ENCODE measurements around the gene MGST1.
"Not testable (repeated sequence)": the region's sequence is repeated elsewhere in the genome, so short reads cannot be mapped to it uniquely, and the experiment has no call there.

Gene MGST1

GRCh38 chr12:16352481-16352880 is 5.0 kb downstream of the MGST1 start:
- no peak for DNase-seq

DNA sequence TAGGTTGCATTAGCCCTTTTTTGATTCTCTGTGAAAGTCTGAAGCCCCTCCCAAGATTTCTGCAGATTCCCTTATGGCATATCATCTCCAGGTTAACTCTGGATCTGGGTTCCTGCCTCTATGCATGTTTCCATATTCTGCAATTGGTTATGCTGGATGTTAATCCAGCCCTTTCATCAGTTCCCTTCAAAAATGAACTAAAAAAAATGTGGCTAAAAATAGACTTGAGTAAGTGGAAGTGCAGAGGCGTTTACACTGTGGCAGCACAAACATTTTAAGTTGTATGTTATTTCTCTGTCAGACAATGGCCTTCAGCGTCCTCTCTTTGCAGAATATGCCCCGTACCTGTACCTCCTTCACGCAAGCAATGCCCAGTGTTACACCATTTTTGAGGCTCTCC is 11.4 kb downstream of the MGST1 start:
- DNase-seq: no peak

GRCh38 chr12:16359512-16360491 is 12.4 kb downstream of the MGST1 start:
- DNase-seq: no peak

GRCh38 chr12:16361142-16361783 is 13.8 kb downstream of the MGST1 start:
- DNase-seq: no peak

GRCh38 chr12:16362550-16362949 is 15.1 kb downstream of the MGST1 start:
- no peak for DNase-seq

DNA sequence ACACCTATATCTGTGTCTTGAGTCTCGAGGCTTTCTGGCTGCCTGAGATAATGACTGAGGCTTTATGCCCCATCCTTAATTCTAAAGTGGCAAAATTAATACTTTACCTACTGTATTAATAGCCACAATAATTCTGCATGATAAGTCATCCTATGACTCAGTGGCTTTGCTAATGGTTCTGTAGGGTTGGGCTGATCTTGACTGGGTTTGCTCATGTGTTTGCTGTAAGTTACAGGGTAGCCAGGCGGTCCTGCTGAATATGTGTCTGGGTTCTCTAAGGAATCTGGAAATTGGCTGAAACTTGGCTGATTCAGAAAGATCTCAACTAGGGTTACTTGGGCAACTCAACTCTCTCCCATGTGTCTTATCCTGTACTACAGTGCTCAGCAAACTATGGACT is 21.7 kb downstream of the MGST1 start:
- no peak for DNase-seq

DNA sequence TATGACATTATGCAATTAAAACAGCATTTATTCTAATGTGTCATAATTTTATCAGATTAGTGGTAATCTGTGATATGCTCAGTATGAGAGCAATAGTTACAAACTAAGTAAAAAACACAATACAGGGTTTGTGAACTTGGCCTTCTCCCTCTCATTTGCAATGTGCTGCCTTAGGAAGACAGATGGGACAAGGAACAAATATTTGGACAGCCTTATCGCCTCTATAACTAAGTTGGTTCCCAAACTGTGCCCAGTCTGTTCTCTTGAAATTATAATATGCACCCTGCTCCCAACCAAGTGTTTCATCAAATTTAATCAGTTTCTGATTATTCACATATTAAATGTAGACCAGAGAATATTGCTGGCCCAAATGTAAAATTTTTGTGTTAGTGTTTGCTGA is 22.7 kb downstream of the MGST1 start:
- no peak for DNase-seq

DNA sequence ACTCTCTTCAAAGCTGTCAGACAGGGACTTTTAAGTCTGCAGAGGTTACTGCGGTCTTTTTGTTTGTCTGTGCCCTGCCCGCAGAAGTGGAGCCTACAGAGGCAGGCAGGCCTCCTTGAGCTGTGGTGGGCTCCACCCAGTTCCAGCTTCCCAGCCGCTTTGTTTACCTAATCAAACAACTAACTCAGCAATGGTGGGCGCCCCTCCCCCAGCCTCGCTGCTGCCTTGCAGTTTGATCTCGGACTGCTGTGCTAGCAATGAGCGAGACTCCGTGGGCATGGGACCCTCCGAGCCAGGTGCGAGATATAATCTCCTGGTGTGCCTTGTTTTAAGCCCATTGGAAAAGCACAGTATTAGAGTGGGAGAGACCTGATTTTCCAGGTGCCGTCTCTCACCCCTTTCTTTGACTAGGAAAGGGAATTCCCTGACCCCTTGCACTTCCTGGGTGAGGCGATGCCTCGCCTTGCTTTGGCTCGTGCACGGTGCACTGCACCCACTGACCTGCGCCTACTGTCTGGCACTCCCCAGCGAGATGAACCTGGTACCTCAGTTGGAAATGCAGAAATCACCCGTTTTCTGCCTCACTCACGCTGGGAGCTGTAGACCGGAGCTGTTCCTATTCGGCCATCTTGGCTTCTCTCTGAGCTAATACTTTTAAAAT is 35.3 kb downstream of the MGST1 start:
- not testable (repeated sequence) for DNase-seq

DNA sequence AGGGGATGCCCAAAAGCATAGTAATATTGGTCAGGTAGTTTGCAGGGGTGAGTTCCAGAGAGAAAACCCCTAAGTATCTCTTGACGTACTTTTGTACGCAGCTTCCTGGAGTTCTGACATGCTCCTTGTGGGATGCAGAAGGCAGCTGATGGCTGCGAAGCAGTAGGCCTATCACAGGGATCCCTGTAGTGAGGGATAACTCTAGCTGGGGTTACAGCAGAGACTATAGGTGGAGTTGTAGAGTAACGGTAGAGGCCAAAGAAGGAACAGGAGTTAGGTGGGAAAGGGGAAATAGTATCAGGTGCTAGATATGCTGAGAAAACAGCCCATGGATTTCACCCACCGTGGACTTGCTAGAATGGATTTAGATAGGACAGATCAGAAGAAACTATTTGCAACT is 37.3 kb downstream of the MGST1 start:
- DNase-seq: no peak

GRCh38 chr12:16385782-16386646 is 38.6 kb downstream of the MGST1 start:
- peak in 8 of 14 donors; percentile 3 to 35 (median 16) for DNase-seq

GRCh38 chr12:16387919-16388318 is 40.5 kb downstream of the MGST1 start:
- no peak for DNase-seq

- DNase-seq: no peak
These were observed 42.1 kb downstream of the MGST1 start for GRCh38 chr12:16389594-16389993.

DNA sequence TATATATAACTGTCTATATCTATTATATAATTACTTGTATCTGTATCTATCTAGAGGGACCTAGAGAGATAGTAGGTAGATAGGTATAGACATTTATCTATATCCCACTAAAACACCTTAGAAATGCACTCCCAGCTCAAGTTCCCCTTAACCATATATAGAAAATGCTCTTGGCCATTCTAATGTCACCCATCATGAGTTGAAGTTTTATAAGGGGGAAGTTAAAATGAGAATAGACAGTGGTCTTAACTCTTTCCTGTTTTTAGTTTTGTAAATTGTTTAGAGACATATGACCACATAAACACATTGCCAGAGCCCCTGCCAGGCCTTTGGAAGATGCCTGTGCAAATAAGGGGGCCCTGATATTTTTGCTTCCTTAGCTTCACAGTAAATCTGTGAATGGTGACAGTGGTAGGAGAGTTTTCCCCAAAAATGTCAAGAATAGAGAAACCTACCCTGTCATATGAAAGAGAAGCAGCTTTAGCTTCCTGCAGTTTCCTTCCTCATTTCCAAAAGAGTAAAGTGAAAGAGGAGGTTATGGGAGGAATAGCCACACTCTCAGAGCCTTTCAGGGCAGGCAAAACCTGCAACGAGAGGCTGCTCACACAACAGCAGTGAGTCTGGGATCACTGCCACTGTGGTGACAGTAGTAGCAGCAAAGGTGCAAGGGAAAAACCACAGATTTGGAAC is 45.5 kb downstream of the MGST1 start:
- peak in 1 of 14 donors; percentile 17 for DNase-seq

DNA sequence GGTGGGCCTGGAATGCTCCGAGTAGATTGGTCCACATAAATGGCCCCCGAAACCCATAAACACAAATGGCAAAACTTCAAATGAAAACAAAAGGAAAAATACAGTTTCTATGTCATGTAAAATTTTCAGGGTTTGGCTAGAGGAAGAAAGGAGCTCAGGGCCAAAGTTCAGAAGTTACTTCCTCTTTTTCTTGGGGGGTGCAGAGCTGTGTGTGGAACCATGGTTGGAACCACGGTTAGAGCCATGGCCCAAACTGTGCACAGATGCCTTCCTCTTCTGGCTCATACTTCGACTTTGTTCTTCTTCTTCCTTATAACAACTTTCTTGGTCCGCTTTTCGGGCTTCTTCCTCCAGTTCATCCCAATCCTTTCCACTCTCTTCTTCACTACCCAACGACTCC is 51.7 kb downstream of the MGST1 start:
- no peak for DNase-seq

DNA sequence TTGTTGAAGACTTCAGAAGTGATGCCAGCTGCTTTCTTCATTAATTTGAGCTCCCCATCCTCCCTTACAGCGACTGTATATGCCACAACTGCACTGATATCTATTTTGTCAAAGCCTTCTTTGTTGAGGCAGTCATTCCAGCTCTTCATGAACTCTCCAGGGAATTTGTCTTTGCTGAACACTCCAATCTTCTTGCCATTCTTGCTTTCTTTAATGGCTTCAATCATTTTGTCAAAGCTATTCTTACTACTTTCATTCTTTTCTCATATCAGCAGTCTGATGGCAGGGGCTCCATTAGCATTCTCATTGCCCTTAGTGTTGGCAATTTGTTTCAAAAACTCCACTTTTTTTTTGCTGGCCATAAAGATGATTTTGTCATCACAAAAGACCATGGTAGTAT is 54.4 kb downstream of the MGST1 start:
- not testable (repeated sequence) for DNase-seq

DNA sequence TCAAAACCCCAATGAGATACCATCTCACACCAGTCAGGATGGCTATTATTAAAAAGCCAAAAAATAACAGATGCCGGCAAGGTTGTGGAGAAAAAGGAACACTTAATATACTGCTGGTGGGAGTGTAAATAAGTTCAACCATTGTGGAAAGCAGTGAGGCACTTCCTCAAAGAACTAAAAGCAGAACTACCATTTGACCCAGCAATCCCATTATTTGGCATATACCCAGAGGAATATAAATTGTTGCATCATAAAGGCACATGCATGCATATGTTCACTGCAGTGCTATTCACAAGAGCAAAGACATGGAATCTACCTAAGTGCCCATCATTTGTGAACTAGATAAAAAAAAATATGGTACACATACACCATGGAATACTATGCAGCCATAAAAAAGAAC is 59.9 kb downstream of the MGST1 start:
- no peak for DNase-seq

Measured in C1 segment of cervical spinal cord (tissue), 14 donors.